H1 (cell line): Measurements from ENCODE around the gene RYK. TPM values are rescaled to one million over a fixed set of nuclear protein-coding genes. Genes with fewer than 3 reads are reported as not detected.

Source experiments
- CTCF ChIA-PET: fragments of 300-600 bp; sonication (Branson Sonifier 250); formaldehyde crosslinking; loops from one replicate; lab custom pipeline; 2021; ENCODE audit not compliant: partially characterized antibody; lab: Charles Lee
- POLR2A ChIA-PET: fragments of 300-600 bp; sonication (Branson Sonifier 250); formaldehyde crosslinking; loops from one replicate; lab custom pipeline; 2021; ENCODE audit warnings: inconsistent platforms; ENCODE audit not compliant: partially characterized antibody; lab: Charles Lee
- DNase-seq, 2 experiments: peaks; one replicate each; pipeline versions ENCODE4 v3.0.0 to v3.0.0-alpha.2; 2010 to 2022; ENCODE audit warnings: low spot score in 2 of 2, low read depth in 1 of 2, mixed read lengths in 1 of 2
- FAIRE-seq: peaks from 2 replicates; lab custom pipeline; 2011; peaks lifted over from hg19 to GRCh38; lab: Jason Lieb, UNC
- H2AFZ ChIP-seq: 2 replicates; pipeline ENCODE4 v1.8.1; 2012; ENCODE audit warnings: low read length, inconsistent platforms
- H2AK5ac ChIP-seq: 2 replicates; pipeline ENCODE4 v1.6.1; 2013; ENCODE audit warnings: low read depth, low read length
- H2BK120ac ChIP-seq: replicated peaks from 2 replicates; pipeline ENCODE3; 2013; ENCODE audit warnings: low read depth, low read length, inconsistent platforms
- H2BK12ac ChIP-seq: 2 replicates; pipeline ENCODE4 v1.6.1; 2013; ENCODE audit warnings: low read depth, low read length
- H2BK15ac ChIP-seq: 2 replicates; pipeline ENCODE4 v1.6.1; 2013; ENCODE audit warnings: low read length
- H2BK20ac ChIP-seq: 2 replicates; pipeline ENCODE4 v1.6.1; 2013; ENCODE audit warnings: low read length
- H2BK5ac ChIP-seq: 2 replicates; pipeline ENCODE4 v1.6.1; 2013; ENCODE audit warnings: low read depth, low read length
- H3K14ac ChIP-seq: 2 replicates; pipeline ENCODE4 v1.6.1; 2013; ENCODE audit warnings: inconsistent platforms; ENCODE audit not compliant: insufficient read length
- H3K18ac ChIP-seq: 2 replicates; pipeline ENCODE4 v1.6.1; 2013; ENCODE audit warnings: low read length; ENCODE audit errors: extremely low read depth
- H3K23ac ChIP-seq: 2 replicates; pipeline ENCODE4 v1.6.1; 2013; ENCODE audit warnings: inconsistent platforms; ENCODE audit not compliant: insufficient read length
- H3K23me2 ChIP-seq: 2 replicates; pipeline ENCODE4 v1.6.1; 2013; ENCODE audit warnings: low read depth, low read length
- H3K27ac ChIP-seq: 2 replicates; pipeline ENCODE4 v1.6.1; 2011; ENCODE audit warnings: low read depth, low read length, inconsistent platforms
- H3K27me3 ChIP-seq, 4 experiments: replicated peaks in 1 of 4; 1 replicate in 1 of 4; 2 replicates in 3 of 4; pipeline versions ENCODE4 v1.6.1 to v1.8.1; 2011 to 2013; ENCODE audit warnings: low read length in 3 of 4, mild to moderate bottlenecking in 3 of 4, inconsistent platforms in 2 of 4, mixed read lengths in 2 of 4, moderate library complexity in 1 of 4; ENCODE audit not compliant: control insufficient read depth in 3 of 4, insufficient read depth in 3 of 4; ENCODE audit errors: extremely low read depth in 1 of 4
- H3K36me3 ChIP-seq, 4 experiments: 2 replicates each; pipeline versions ENCODE4 v1.6.1 to v1.8.1; 2011 to 2013; ENCODE audit warnings: mild to moderate bottlenecking in 4 of 4, low read length in 3 of 4, moderate library complexity in 2 of 4, control low read depth in 1 of 4, inconsistent platforms in 1 of 4; ENCODE audit not compliant: insufficient read depth in 4 of 4, control insufficient read depth in 2 of 4
- H3K4ac ChIP-seq: replicated peaks from 2 replicates; pipeline ENCODE3; 2013; ENCODE audit warnings: low read length, low read depth, mixed read lengths, inconsistent platforms; ENCODE audit not compliant: insufficient read length
- H3K4me1 ChIP-seq, 4 experiments: replicated peaks in 1 of 4; 1 replicate in 1 of 4; 2 replicates in 3 of 4; pipeline versions ENCODE4 v1.6.1 to v1.8.1; 2011 to 2013; ENCODE audit warnings: low read length in 3 of 4, inconsistent platforms in 2 of 4, mixed read lengths in 1 of 4; ENCODE audit not compliant: insufficient read depth in 4 of 4, control insufficient read depth in 3 of 4
- H3K4me2 ChIP-seq, 2 experiments: 2 replicates each; pipeline versions ENCODE4 v1.6.1 to v1.8.1; 2011 to 2013; ENCODE audit warnings: low read depth in 2 of 2, low read length in 2 of 2, control low read depth in 1 of 2, inconsistent platforms in 1 of 2, mild to moderate bottlenecking in 1 of 2; ENCODE audit not compliant: insufficient read depth in 1 of 2
- H3K4me3 ChIP-seq, 4 experiments: fragments of 200-600, 300-600 bp in 1 of 4; sonication (generic), shearing (Covaris generic), sonication (Bioruptor Twin) in 1 of 4; 2 replicates each; pipeline versions ENCODE4 v1.5.1 to v1.8.1; 2011 to 2016; ENCODE audit warnings: low read length in 4 of 4, low read depth in 3 of 4, control low read depth in 2 of 4, inconsistent platforms in 2 of 4, mild to moderate bottlenecking in 2 of 4, mixed read lengths in 1 of 4, moderate library complexity in 1 of 4; ENCODE audit not compliant: insufficient read depth in 2 of 4; ENCODE audit errors: extremely low read depth in 1 of 4
- H3K56ac ChIP-seq: replicated peaks from 2 replicates; pipeline ENCODE3; 2013; ENCODE audit warnings: low read depth, mild to moderate bottlenecking, mixed read lengths, low read length, inconsistent platforms; ENCODE audit not compliant: insufficient read length
- H3K79me1 ChIP-seq: 2 replicates; pipeline ENCODE4 v1.6.1; 2013; ENCODE audit warnings: low read depth, low read length, control low read depth
- H3K79me2 ChIP-seq, 2 experiments: 2 replicates each; pipeline versions ENCODE4 v1.6.1 to v1.8.1; 2012 to 2013; ENCODE audit warnings: low read length in 2 of 2, mild to moderate bottlenecking in 2 of 2, inconsistent platforms in 1 of 2; ENCODE audit not compliant: insufficient read depth in 2 of 2, control insufficient read depth in 1 of 2
- H3K9ac ChIP-seq, 4 experiments: replicated peaks in 1 of 4; 1 replicate in 1 of 4; 2 replicates in 3 of 4; pipeline versions ENCODE4 v1.6.1 to v1.8.1; 2011 to 2013; ENCODE audit warnings: low read depth in 3 of 4, low read length in 3 of 4, control low read depth in 2 of 4, mild to moderate bottlenecking in 2 of 4, moderate library complexity in 2 of 4, inconsistent platforms in 1 of 4; ENCODE audit errors: extremely low read depth in 1 of 4
- H3K9me3 ChIP-seq, 2 experiments: 2 replicates each; pipeline versions ENCODE4 v1.6.1 to v1.8.1; 2012 to 2013; ENCODE audit warnings: mild to moderate bottlenecking in 2 of 2, moderate library complexity in 2 of 2, control low read depth in 1 of 2, inconsistent platforms in 1 of 2, low read depth in 1 of 2, low read length in 1 of 2, mixed read lengths in 1 of 2; ENCODE audit not compliant: insufficient read depth in 2 of 2
- H4K20me1 ChIP-seq, 2 experiments: replicated peaks in 1 of 2; 2 replicates each; pipeline versions ENCODE3 to v1.8.1; 2011 to 2013; ENCODE audit warnings: inconsistent platforms in 2 of 2, low read length in 2 of 2, mild to moderate bottlenecking in 1 of 2; ENCODE audit not compliant: insufficient read depth in 2 of 2, control insufficient read depth in 1 of 2
- H4K5ac ChIP-seq: 2 replicates; pipeline ENCODE4 v1.6.1; 2013; ENCODE audit warnings: low read length, low read depth, mixed read lengths, inconsistent platforms; ENCODE audit not compliant: insufficient read length
- H4K8ac ChIP-seq: 2 replicates; pipeline ENCODE4 v1.8.0; 2013; ENCODE audit warnings: mild to moderate bottlenecking, moderate library complexity, low read length, inconsistent platforms; ENCODE audit not compliant: insufficient read depth; ENCODE audit errors: extremely low read depth
- H4K91ac ChIP-seq: replicated peaks from 2 replicates; pipeline ENCODE3; 2013; ENCODE audit warnings: low read length, mixed read lengths, inconsistent platforms; ENCODE audit not compliant: insufficient read length
- CBX8 ChIP-seq: fragments of 300-800, 300-1000 bp; sonication (generic); IDR thresholded peaks from 2 replicates; pipeline ENCODE4 v1.7.1; 2016; ENCODE audit warnings: low read depth, low read length, borderline replicate concordance
- GTF2F1 ChIP-seq: IDR thresholded peaks from 2 replicates; pipeline ENCODE4 v1.6.1; 2012; ENCODE audit warnings: low read depth, low read length, improper control_type of control experiment, borderline replicate concordance
- NANOG ChIP-seq: IDR thresholded peaks from 2 replicates; pipeline ENCODE4 v1.6.1; 2011; ENCODE audit warnings: low read length, low read depth, mild to moderate bottlenecking, inconsistent platforms; ENCODE audit not compliant: insufficient read depth, poor library complexity, severe bottlenecking
- PHF8 ChIP-seq: fragments of 200-600 bp; sonication (generic); conservative IDR thresholded peaks from 2 replicates; pipeline ENCODE4 v1.7.1; 2012; ENCODE audit warnings: low read depth, mild to moderate bottlenecking, inconsistent platforms, low read length, moderate library complexity
- POLR2A ChIP-seq, 2 experiments: IDR thresholded peaks; 1 replicate in 1 of 2; 2 replicates in 1 of 2; pipeline ENCODE4 v1.6.1; 2011; ENCODE audit warnings: low read depth in 2 of 2, low read length in 2 of 2, mild to moderate bottlenecking in 2 of 2; ENCODE audit errors: control extremely low read depth in 1 of 2
- RNF2 ChIP-seq: fragments of 200-900, 300-1000 bp; sonication (generic); IDR thresholded peaks from 2 replicates; pipeline ENCODE4 v1.7.1; 2016; ENCODE audit warnings: borderline replicate concordance, low read depth, mild to moderate bottlenecking, antibody characterized with exemption, low read length; ENCODE audit not compliant: poor library complexity, severe bottlenecking; ENCODE audit errors: missing control alignments
- SAP30 ChIP-seq: fragments of 300-600 bp; sonication (generic); IDR thresholded peaks from 2 replicates; pipeline ENCODE4 v1.7.1; 2012; ENCODE audit warnings: low read length, moderate library complexity, mild to moderate bottlenecking, inconsistent platforms; ENCODE audit not compliant: insufficient read depth, insufficient replicate concordance
- SIRT6 ChIP-seq: IDR thresholded peaks from one replicate; pipeline ENCODE4 v1.7.1; 2012; ENCODE audit warnings: low read length, inconsistent platforms
- SP2 ChIP-seq: IDR thresholded peaks from 2 replicates; pipeline ENCODE4 v1.6.1; 2012; ENCODE audit warnings: mild to moderate bottlenecking, low read length, inconsistent platforms
- TBP ChIP-seq: IDR thresholded peaks from 2 replicates; pipeline ENCODE4 v1.6.1; 2011; ENCODE audit warnings: low read depth, low read length, improper control_type of control experiment
- TCF12 ChIP-seq: IDR thresholded peaks from 2 replicates; pipeline ENCODE4 v1.6.1; 2011; ENCODE audit warnings: low read depth, mild to moderate bottlenecking, low read length
- TEAD4 ChIP-seq: IDR thresholded peaks from 2 replicates; pipeline ENCODE4 v1.6.1; 2012; ENCODE audit warnings: low read depth, low read length, inconsistent platforms, mixed read lengths
- USF2 ChIP-seq: IDR thresholded peaks from 2 replicates; pipeline ENCODE4 v1.6.1; 2011; ENCODE audit warnings: low read length, improper control_type of control experiment
- polyA plus RNA-seq, 7 experiments: library from polyadenylated mRNA; depleted of rRNA in 3 of 7; stranded (reverse) in 5 of 7; unstranded in 2 of 7; fragments of >200 nt in 5 of 7; fragments of 200-250 nt in 2 of 7; gene quantifications; 1 replicate in 5 of 7; 2 replicates in 1 of 7; 4 replicates in 1 of 7; pipeline versions ENCODE4 v1.2.1 to v1.2.3, GENCODE V29; 2011 to 2013; ENCODE audit warnings: missing spikeins in 2 of 7, mixed read lengths in 2 of 7
- total RNA-seq: library from RNA; stranded (reverse); fragmentation: NEBNext Ultra II Directional; extraction: Animal tissue kit (Norgen Biotek cat#: 25700); gene quantifications from 2 replicates; pipeline ENCODE4 v1.2.1, GENCODE V29; 2021
- TF ChIP-seq, protein P1 (sequence below): IDR thresholded peaks from 2 replicates; pipeline ENCODE4 v1.6.1; 2011; ENCODE audit warnings: low read depth, mild to moderate bottlenecking, low read length; ENCODE audit not compliant: insufficient read depth

The RYK gene
- total and polyA plus RNA-seq, 2 of the 8 experiments (the other 6 are each of a cell fraction or from before 2014, with no cell fraction given), result 30.5 to 63.8 TPM

DNA sequence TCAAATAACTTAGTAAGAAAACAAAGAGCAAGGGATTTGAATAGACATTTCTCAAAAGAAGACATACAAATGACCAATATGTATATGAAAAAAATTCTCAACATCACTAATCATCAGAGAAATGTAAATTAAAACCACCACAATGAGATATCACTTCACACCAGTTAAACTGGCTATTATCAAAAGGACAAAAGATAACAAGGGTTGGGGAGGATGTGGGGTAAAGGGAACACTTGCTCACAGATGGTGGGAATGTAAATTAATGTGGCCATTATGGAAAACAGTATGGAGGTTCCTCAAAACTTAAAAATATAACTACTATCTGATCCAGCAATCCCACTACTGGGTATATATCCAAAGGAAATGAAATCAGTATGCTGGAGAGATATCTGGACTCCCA is 46.0 kb upstream of the RYK start:
- H2AK5ac ChIP-seq, result no peak overlapping the region
- H3K4ac ChIP-seq, result no peak overlapping the region
- H4K20me1 ChIP-seq, result no peaks in the 10 kb centered on the region
- ChIA-PET POLR2A (interaction anchor here (0.8 kb wide), 1 partner anchor 52 kb away, joined by 3 read pairs; no protein-coding TSS in a partner anchor), CTCF (interaction anchor here (1.0 kb wide), 1 partner anchor 85 kb away, joined by 5 read pairs; no protein-coding TSS in a partner anchor)
- H3K23me2 ChIP-seq, result no peaks in the 10 kb centered on the region; the same call in 1 of the 2 replicates
- DNase-seq (no peak), FAIRE-seq (no peak)
- H4K91ac ChIP-seq, result no peak overlapping the region
- H3K36me3 ChIP-seq, result no peaks in the 10 kb centered on the region
- no peaks in the 10 kb centered on the region for H3K4me1 ChIP-seq
- H4K8ac ChIP-seq, result no peak overlapping the region
- H3K9ac ChIP-seq, result no peak overlapping the region
- H2BK20ac ChIP-seq, result no peak overlapping the region
- H3K79me1 ChIP-seq, result no peaks in the 10 kb centered on the region
- no peak overlapping the region for H3K27ac ChIP-seq
- H2BK15ac ChIP-seq, result no peak overlapping the region
- H2AFZ ChIP-seq, result no peak overlapping the region
- no peak overlapping the region for H3K14ac ChIP-seq
- no peaks in the 10 kb centered on the region for H3K9me3 ChIP-seq
- no peaks in the 10 kb centered on the region for H3K79me2 ChIP-seq
- no peak overlapping the region for H2BK120ac ChIP-seq
- H3K4me2 ChIP-seq, result no peak overlapping the region
- no peak overlapping the region for H3K18ac ChIP-seq
- H3K27me3 ChIP-seq, result no peaks in the 10 kb centered on the region
- no peak overlapping the region for H2BK12ac ChIP-seq
- no peak overlapping the region for H3K23ac ChIP-seq
- H3K4me3 ChIP-seq, result no peak overlapping the region
- H4K5ac ChIP-seq, result no peak overlapping the region
- no peak overlapping the region for H3K56ac ChIP-seq
- no peak overlapping the region for H2BK5ac ChIP-seq
- TF ChIP-seq GTF2F1 (no peak), TCF12 (no peak), NANOG (no peak), PHF8 (no peak), POLR2A (IDR thresholded peaks at IDR 0.05; ENCODE audit: control extremely low read depth in 1 of 2, low read depth in 2 of 2, low read length in 2 of 2) (no peak), TEAD4 (no peak), USF2 (no peak), TBP (no peak), SIRT6 (no peak), RNF2 (no peak), SP2 (no peak), CBX8 (no peak), SAP30 (no peak)
- TF ChIP-seq, protein P1, sequence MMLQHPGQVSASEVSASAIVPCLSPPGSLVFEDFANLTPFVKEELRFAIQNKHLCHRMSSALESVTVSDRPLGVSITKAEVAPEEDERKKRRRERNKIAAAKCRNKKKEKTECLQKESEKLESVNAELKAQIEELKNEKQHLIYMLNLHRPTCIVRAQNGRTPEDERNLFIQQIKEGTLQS, result no peak
